NCI-H510A treated with DMSO at 0.1 percent for 48 hours (cell line): ENCODE measurements around the gene SEZ6L.

Experiments
- DNase-seq: peaks from one replicate; lab custom pipeline; 2025; lab: John Stamatoyannopoulos, UW

Gene SEZ6L

DNA sequence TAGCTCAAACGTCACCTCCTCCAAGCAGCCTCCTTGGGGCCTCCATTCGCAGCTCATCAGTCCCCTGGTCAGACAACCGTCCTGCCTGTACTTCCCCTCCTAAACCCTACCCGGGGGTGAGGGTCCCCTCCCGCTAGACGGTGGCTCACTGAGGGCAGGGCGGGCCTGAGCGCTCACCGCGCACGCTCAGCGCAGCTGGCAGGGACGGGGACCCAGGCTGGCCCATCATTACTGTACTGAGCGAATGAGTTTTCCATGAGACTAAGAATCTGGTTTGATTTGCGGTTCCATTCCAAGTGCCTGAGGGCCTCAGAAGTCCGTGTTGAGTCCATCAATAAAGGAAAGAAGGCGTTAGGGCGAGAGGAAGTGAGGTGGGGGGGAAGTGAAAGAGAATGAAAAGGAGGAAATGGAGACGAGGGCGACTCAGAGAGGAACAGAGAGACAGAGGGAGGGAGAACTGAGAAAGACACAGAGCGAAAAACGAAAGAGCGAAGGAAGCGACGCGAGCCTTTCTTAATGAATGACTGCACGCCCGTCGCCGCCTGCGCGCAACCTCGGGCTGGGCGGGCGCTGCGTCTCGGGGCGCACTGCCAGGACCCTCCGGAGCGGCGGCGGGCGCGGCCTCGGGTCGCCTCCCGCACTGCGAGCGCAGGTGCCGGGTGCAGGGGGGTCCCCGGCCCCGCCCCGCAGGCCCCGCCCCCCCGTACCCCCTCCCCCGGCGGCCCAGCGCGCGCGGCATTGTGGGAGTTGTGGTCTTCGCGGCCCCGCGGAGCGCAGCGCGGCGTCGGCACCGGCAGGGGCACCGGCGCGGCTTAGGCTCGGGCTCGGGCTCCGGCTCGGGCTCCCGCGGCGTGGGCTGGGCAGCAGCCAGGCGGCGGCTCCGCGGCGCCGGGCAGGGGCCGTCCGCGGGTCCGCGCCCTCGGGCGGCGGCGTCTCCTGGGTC, 259.5 kb downstream of the SEZ6L start, which contains the start of gene ASPHD2:
Gene ASPHD2, plus strand, starts transcription at position 746 of the 943 bp plus-strand sequence. CDS start 4,356 bp downstream, outside the sequence.
- peak; percentile 52 for DNase-seq

DNA sequence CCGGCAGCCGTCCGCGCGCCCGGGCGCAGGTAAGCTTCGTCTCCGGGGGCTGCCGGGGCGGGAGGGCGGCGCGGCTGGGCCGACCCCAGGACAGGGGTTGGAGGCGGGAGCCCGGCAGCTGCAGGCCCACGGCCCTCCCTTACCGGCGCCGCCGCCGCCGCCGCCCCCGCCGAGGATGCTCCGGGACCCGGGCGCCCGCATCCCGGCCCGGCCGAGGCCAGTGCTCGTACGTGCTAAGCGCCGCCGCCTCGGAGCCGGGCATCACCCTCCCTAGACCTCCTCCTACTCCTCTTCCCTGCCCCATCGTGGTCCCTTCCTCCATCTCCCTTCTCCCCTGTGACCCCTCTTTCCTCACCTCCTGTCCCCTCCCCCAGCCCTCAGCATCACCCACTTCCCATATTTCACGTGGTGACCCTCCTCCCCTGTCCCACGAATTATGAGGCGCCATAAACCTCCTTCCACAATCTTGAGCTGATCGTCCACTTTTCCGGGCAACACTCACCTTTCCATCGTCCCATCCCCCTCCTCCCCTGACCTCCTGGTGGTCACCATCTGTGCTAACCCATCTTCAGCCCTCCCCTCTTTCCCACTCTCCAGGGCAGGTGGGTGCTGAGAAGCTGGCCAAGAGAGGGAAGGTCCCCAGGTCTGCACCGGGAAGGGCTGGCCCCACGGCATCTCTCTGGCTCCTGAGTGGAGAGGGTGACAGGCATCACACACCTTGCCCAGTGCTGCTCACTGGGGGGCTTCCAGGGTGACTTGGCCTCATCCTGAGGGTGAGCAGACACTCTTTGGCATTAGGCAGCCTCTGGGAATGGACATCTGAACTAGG, 260.4 kb downstream of the SEZ6L start:
- no peak for DNase-seq

DNA sequence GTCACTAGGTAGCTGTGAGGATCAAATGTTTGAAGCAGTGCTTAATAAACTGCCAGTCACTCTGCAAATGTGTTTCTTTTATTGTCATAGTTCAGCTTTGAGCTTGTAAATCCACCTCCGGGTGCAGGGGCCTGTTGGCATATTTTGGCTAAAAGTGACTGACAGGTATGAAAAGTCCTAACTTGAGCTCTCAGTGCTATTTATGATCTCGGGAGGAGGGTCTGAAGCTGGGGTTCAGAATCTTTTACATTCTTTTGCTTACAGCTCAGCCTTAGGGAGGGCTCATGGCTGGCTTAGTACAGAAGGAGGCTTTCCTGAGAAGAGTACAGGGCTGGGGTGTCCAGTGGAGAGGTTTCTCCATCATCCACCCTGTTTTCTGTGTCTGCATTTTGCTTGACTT, 261.3 kb downstream of the SEZ6L start:
- no peak for DNase-seq

DNA sequence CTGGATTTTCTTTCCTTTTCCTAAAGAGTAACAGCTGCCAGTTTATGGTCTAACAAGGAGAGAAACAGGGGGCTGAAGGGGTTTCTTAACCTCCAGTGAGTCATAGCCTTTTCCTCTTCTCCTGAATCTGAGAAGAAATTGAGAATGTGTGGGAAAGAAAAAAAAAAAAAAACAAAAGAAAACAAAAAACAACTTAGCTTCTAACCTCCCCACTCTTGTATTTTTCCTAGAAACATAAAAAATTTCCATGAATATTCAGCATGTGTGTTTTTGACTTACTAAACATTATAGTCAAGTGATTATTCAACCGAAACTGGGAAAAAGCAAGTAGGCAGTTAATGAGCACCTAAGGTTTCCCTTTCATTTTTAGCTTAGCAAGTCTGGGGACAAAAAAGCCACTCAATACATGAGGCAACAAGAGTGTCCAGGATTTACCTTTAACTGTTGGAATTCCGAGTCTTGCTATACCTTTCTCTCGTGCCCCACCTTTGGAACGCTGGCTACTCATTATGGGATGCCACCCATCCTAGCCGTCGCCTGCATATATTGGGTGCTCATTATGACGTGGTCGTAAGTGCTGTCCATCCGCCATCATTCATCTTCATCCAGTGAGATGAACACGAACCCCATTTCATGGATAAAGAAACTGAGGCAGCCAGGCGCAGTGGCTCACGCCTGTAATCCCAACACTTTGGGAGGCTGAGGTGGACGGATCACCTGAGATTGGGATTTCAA, 262.2 kb downstream of the SEZ6L start:
- no peak for DNase-seq

DNA sequence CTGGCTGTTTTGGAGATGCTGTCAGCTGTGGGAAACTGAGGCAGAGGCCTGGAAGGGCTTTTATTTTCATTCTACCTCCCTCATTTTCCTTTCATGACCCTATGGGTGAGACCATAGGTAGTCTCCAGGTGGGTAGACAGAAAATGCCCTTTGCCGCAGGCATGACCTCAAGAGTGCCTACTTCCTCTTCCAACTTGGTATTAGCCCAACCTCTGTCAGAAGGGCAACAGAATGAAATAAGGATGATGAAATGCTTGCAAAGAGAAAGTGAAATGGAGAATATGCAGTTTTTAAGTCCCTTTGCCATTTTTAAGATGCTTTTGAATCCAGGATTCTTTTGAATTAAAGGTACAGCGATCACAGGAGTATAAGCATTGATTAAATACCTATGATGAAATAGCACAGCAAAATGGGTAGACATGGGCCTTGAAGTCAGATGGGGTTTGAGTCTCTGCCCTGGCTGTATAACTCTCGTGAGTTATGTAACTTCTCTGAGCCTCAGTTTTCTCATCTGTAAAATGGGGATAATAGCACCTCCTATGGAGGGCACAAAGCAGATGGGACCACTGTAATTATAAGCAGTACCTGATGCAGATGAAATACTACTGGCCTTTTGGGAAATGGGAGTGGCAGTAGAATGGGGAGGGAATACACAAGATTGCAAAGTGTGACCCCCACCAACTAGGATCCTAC, 263.5 kb downstream of the SEZ6L start:
- DNase-seq, result no peak
